ENCODE data around the gene DNAI7. TPM values are rescaled to one million over a fixed set of nuclear protein-coding genes. Genes with fewer than 3 reads are reported as not detected.

The DNAI7 gene
- polyA plus RNA-seq, 1 donor from 2014 or later = 1.3 TPM

DNA sequence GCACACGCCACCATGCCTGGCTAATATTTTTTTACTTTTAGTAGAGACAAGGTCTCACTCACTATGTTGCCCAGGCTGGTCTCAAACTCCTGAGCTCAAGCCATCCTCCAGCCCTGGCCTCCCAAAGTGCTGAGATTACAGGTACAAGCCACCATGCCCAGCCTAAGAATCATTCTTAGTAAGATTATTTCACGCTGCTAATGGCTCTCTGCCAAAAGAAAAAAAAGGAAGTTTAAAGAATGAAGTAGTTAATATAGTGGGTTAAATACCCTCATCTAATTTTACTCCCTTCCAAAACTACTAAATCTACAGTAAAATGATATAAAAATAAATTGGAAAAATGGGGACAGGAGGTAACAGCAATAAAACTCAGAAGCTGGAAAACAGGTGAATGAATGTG lies 2.6 kb upstream of the DNAI7 start:
- no peaks in the 10 kb centered on the region for H4K20me1 ChIP-seq (ENCODE audit: insufficient read depth)
- no peak overlapping the region for H3K4me2 ChIP-seq (ENCODE audit: low read length)
- H3K9me3 ChIP-seq (ENCODE audit: low read length) = no peaks in the 10 kb centered on the region
- TF ChIP-seq RAD21 (conservative IDR thresholded peaks at IDR 0.05) (no peak), MXI1 (conservative IDR thresholded peaks at IDR 0.05; ENCODE audit: poor library complexity, severe bottlenecking) (no peak), POLR2AphosphoS5 (IDR thresholded peaks at IDR 0.05) (no peak), EZH2 (IDR thresholded peaks at IDR 0.05; ENCODE audit: borderline replicate concordance, insufficient read depth, low read length, poor library complexity, severe bottlenecking) (no peak), TAF1 (IDR thresholded peaks at IDR 0.05; ENCODE audit: low read depth) (no peak), SMC3 (conservative IDR thresholded peaks at IDR 0.05; ENCODE audit: poor library complexity) (no peak), EP300 (conservative IDR thresholded peaks at IDR 0.05; ENCODE audit: poor library complexity, severe bottlenecking) (no peak)
- TF ChIP-seq, protein P1, sequence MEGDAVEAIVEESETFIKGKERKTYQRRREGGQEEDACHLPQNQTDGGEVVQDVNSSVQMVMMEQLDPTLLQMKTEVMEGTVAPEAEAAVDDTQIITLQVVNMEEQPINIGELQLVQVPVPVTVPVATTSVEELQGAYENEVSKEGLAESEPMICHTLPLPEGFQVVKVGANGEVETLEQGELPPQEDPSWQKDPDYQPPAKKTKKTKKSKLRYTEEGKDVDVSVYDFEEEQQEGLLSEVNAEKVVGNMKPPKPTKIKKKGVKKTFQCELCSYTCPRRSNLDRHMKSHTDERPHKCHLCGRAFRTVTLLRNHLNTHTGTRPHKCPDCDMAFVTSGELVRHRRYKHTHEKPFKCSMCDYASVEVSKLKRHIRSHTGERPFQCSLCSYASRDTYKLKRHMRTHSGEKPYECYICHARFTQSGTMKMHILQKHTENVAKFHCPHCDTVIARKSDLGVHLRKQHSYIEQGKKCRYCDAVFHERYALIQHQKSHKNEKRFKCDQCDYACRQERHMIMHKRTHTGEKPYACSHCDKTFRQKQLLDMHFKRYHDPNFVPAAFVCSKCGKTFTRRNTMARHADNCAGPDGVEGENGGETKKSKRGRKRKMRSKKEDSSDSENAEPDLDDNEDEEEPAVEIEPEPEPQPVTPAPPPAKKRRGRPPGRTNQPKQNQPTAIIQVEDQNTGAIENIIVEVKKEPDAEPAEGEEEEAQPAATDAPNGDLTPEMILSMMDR (IDR thresholded peaks at IDR 0.05; ENCODE audit: poor library complexity, severe bottlenecking) = no peak
- H3K9me2 ChIP-seq (ENCODE audit: insufficient read depth, low read length) = no peaks in the 10 kb centered on the region
- no peak overlapping the region for H2AFZ ChIP-seq (ENCODE audit: low read depth, low read length)
- no peak overlapping the region for H3K9ac ChIP-seq (ENCODE audit: low read length)
- no peak overlapping the region for H3K4me3 ChIP-seq (ENCODE audit: low read length)
- H3K79me2 ChIP-seq (replicated peaks; ENCODE audit: insufficient read depth, low read length) = no peaks in the 10 kb centered on the region
- no peaks in the 10 kb centered on the region for H3F3A ChIP-seq (ENCODE audit: insufficient read depth, low read length, poor library complexity, severe bottlenecking)
- H3K27me3 ChIP-seq (ENCODE audit: insufficient read depth, low read depth, low read length) = no peaks in the 10 kb centered on the region
- no peaks in the 10 kb centered on the region for H3K36me3 ChIP-seq (ENCODE audit: insufficient read depth, low read length)
- no peak overlapping the region for H3K27ac ChIP-seq (ENCODE audit: low read length)

DNA sequence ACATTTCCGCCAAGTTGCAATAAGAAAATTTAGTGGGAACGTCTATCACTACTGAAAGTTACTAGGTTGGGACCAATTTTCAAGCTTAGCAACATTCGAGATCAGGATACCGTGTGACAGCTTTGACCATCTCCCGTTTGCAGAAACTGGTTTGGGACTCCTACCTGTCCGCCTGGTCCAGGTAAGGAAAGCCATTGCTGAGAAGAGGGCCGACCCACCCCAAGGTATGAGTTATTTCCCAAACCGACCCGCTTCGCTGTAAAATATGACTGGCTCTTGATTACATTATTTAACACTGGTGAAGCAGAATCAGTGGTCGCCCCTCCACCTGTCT lies 271 bp downstream of the DNAI7 start:
- Histone ChIP-seq H3F3A (ENCODE audit: insufficient read depth, low read length, poor library complexity, severe bottlenecking) (no peaks in the 10 kb centered on the region), H3K9ac (ENCODE audit: low read length) (peak overlapping the region; percentile 88), H3K4me2 (ENCODE audit: low read length) (peak overlapping the region; percentile 49), H3K9me2 (ENCODE audit: insufficient read depth, low read length) (no peaks in the 10 kb centered on the region), H4K20me1 (ENCODE audit: insufficient read depth) (no peaks in the 10 kb centered on the region), H3K36me3 (ENCODE audit: insufficient read depth, low read length) (no peaks in the 10 kb centered on the region), H3K79me2 (replicated peaks; ENCODE audit: insufficient read depth, low read length) (no peaks in the 10 kb centered on the region), H2AFZ (ENCODE audit: low read depth, low read length) (peak overlapping the region; percentile 31), H3K4me3 (ENCODE audit: low read length) (peak overlapping the region; percentile 86), H3K9me3 (ENCODE audit: low read length) (no peaks in the 10 kb centered on the region), H3K27me3 (ENCODE audit: insufficient read depth, low read depth, low read length) (no peaks in the 10 kb centered on the region), H3K27ac (ENCODE audit: low read length) (peak overlapping the region; percentile 91)
- TF ChIP-seq, protein P1 (IDR thresholded peaks at IDR 0.05; ENCODE audit: poor library complexity, severe bottlenecking) = no peak
- TF ChIP-seq SMC3 (conservative IDR thresholded peaks at IDR 0.05; ENCODE audit: poor library complexity) = no peak
- TF ChIP-seq POLR2AphosphoS5 (IDR thresholded peaks at IDR 0.05) = no peak
- no peak for TF ChIP-seq TAF1 (IDR thresholded peaks at IDR 0.05; ENCODE audit: low read depth)
- TF ChIP-seq RAD21 (conservative IDR thresholded peaks at IDR 0.05) = no peak

DNA sequence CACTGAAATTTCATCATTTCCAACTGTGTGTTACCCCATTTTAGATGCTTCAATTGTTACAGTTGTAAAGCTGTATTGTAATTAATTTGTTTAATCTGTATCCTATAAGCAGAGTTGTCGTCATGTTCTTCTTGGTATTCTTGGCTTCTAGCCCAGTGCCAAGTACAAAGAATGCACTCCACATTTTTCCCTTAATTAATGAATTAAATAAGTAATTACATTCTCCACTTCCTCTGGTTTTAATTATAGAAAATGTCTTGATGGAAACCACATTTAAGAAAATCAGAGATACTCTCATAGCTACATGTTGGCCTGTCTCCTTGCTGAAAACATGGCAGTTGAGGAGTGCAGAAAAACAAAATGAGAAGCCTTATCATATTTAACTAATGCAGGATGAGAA lies 746 bp downstream of the DNAI7 start:
- TF ChIP-seq EZH2 (IDR thresholded peaks at IDR 0.05; ENCODE audit: borderline replicate concordance, insufficient read depth, low read length, poor library complexity, severe bottlenecking) (no peak), EP300 (conservative IDR thresholded peaks at IDR 0.05; ENCODE audit: poor library complexity, severe bottlenecking) (no peak), MXI1 (conservative IDR thresholded peaks at IDR 0.05; ENCODE audit: poor library complexity, severe bottlenecking) (no peak), TAF1 (IDR thresholded peaks at IDR 0.05; ENCODE audit: low read depth) (no peak), POLR2AphosphoS5 (IDR thresholded peaks at IDR 0.05) (no peak), RAD21 (conservative IDR thresholded peaks at IDR 0.05) (no peak)
- TF ChIP-seq, protein P2, sequence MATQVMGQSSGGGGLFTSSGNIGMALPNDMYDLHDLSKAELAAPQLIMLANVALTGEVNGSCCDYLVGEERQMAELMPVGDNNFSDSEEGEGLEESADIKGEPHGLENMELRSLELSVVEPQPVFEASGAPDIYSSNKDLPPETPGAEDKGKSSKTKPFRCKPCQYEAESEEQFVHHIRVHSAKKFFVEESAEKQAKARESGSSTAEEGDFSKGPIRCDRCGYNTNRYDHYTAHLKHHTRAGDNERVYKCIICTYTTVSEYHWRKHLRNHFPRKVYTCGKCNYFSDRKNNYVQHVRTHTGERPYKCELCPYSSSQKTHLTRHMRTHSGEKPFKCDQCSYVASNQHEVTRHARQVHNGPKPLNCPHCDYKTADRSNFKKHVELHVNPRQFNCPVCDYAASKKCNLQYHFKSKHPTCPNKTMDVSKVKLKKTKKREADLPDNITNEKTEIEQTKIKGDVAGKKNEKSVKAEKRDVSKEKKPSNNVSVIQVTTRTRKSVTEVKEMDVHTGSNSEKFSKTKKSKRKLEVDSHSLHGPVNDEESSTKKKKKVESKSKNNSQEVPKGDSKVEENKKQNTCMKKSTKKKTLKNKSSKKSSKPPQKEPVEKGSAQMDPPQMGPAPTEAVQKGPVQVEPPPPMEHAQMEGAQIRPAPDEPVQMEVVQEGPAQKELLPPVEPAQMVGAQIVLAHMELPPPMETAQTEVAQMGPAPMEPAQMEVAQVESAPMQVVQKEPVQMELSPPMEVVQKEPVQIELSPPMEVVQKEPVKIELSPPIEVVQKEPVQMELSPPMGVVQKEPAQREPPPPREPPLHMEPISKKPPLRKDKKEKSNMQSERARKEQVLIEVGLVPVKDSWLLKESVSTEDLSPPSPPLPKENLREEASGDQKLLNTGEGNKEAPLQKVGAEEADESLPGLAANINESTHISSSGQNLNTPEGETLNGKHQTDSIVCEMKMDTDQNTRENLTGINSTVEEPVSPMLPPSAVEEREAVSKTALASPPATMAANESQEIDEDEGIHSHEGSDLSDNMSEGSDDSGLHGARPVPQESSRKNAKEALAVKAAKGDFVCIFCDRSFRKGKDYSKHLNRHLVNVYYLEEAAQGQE (IDR thresholded peaks at IDR 0.05; ENCODE audit: borderline replicate concordance) = no peak
- TF ChIP-seq, protein P1 (IDR thresholded peaks at IDR 0.05; ENCODE audit: poor library complexity, severe bottlenecking) = no peak
- no peak overlapping the region for H3K9ac ChIP-seq (ENCODE audit: low read length)
- H3K4me3 ChIP-seq (ENCODE audit: low read length) = peak overlapping the region; percentile 86

More for the DNA sequence above, 746 bp downstream of the DNAI7 start:
- H3F3A ChIP-seq (ENCODE audit: insufficient read depth, low read length, poor library complexity, severe bottlenecking) = no peaks in the 10 kb centered on the region
- H3K36me3 ChIP-seq (ENCODE audit: insufficient read depth, low read length) = no peaks in the 10 kb centered on the region
- no peaks in the 10 kb centered on the region for H3K9me3 ChIP-seq (ENCODE audit: low read length)
- peak overlapping the region; percentile 49 for H3K4me2 ChIP-seq (ENCODE audit: low read length)
- no peak overlapping the region for H3K27ac ChIP-seq (ENCODE audit: low read length)
- no peaks in the 10 kb centered on the region for H3K9me2 ChIP-seq (ENCODE audit: insufficient read depth, low read length)
- no peaks in the 10 kb centered on the region for H4K20me1 ChIP-seq (ENCODE audit: insufficient read depth)
- H3K27me3 ChIP-seq (ENCODE audit: insufficient read depth, low read depth, low read length) = no peaks in the 10 kb centered on the region
- peak overlapping the region; percentile 31 for H2AFZ ChIP-seq (ENCODE audit: low read depth, low read length)
- H3K79me2 ChIP-seq (replicated peaks; ENCODE audit: insufficient read depth, low read length) = no peaks in the 10 kb centered on the region

Data from neural cell (in vitro differentiated cells).